Measurements from ENCODE around the gene BOLA2B. TPM values are rescaled to one million over a fixed set of nuclear protein-coding genes. Genes with fewer than 3 reads are reported as not detected.

The BOLA2B gene
- total RNA-seq, 2 donors from 2014 or later: 109 to 237 TPM

GRCh38 chr16:30163538-30163937 lies 29.9 kb downstream of the BOLA2B start:
- H3K36me3 ChIP-seq: no peaks in the 10 kb centered on the region

GRCh38 chr16:30157214-30157613 lies 36.3 kb downstream of the BOLA2B start:
- Histone ChIP-seq H3K36me3 (no peaks in the 10 kb centered on the region), H3K4me1 (no peaks in the 10 kb centered on the region), H3K27ac (no peak overlapping the region), H3K27me3 (no peaks in the 10 kb centered on the region), H3K9me3 (no peaks in the 10 kb centered on the region), H3K4me3 (no peak overlapping the region), H3K9ac (ENCODE audit: low read depth in 2 of 2, low read length in 2 of 2) (no peak overlapping the region)
- DNase-seq: no peak
- no peak for TF ChIP-seq CTCF (IDR thresholded peaks at IDR 0.05)
- intact Hi-C loops (cut with DNase I): no loop called here

More at GRCh38 chr16:30163538-30163937, 29.9 kb downstream of the BOLA2B start:
- Histone ChIP-seq H3K9me3 (no peaks in the 10 kb centered on the region), H3K4me3 (no peak overlapping the region), H3K9ac (ENCODE audit: low read depth in 2 of 2, low read length in 2 of 2) (no peak overlapping the region), H3K27ac (no peak overlapping the region), H3K27me3 (no peaks in the 10 kb centered on the region), H3K4me1 (no peaks in the 10 kb centered on the region)
- TF ChIP-seq CTCF (IDR thresholded peaks at IDR 0.05): no peak
- no peak for DNase-seq
- intact Hi-C loops (cut with DNase I): no loop called here

GRCh38 chr16:30155188-30155587 lies 38.3 kb downstream of the BOLA2B start:
- Histone ChIP-seq H3K27ac (no peak overlapping the region), H3K27me3 (no peaks in the 10 kb centered on the region), H3K9ac (ENCODE audit: low read depth in 2 of 2, low read length in 2 of 2) (no peak overlapping the region), H3K36me3 (no peaks in the 10 kb centered on the region), H3K9me3 (no peaks in the 10 kb centered on the region), H3K4me3 (no peak overlapping the region), H3K4me1 (no peaks in the 10 kb centered on the region)
- no peak for TF ChIP-seq CTCF (IDR thresholded peaks at IDR 0.05)
- no peak for DNase-seq
- intact Hi-C loops (cut with DNase I): no loop called here

- Histone ChIP-seq H3K36me3 (no peaks in the 10 kb centered on the region), H3K27me3 (no peaks in the 10 kb centered on the region), H3K4me1 (no peaks in the 10 kb centered on the region), H3K4me3 (no peak overlapping the region), H3K9ac (ENCODE audit: low read depth in 2 of 2, low read length in 2 of 2) (no peak overlapping the region), H3K27ac (no peak overlapping the region), H3K9me3 (no peaks in the 10 kb centered on the region)
- intact Hi-C loops (cut with DNase I): no loop called here
- TF ChIP-seq CTCF (IDR thresholded peaks at IDR 0.05): no peak
- no peak for DNase-seq
Measured at GRCh38 chr16:30152517-30152916, 40.9 kb downstream of the BOLA2B start.

- no peaks in the 10 kb centered on the region for H3K9me3 ChIP-seq
- no peak overlapping the region for H3K27ac ChIP-seq
- no peak for DNase-seq
- intact Hi-C loops (cut with DNase I): no loop called here
- no peaks in the 10 kb centered on the region for H3K4me1 ChIP-seq
- H3K36me3 ChIP-seq: no peaks in the 10 kb centered on the region
- H3K27me3 ChIP-seq: no peaks in the 10 kb centered on the region
- no peak for TF ChIP-seq CTCF (IDR thresholded peaks at IDR 0.05)
- H3K9ac ChIP-seq (ENCODE audit: low read depth in 2 of 2, low read length in 2 of 2): no peak overlapping the region
- no peak overlapping the region for H3K4me3 ChIP-seq
Measured at GRCh38 chr16:30151091-30151490, 42.4 kb downstream of the BOLA2B start.
